Measurements from ENCODE around the gene KCNN3. TPM values are rescaled to one million over a fixed set of nuclear protein-coding genes. Genes with fewer than 3 reads are reported as not detected.

KCNN3 gene
- polyA plus RNA-seq, 1 donor from 2014 or later: 2.2 TPM

DNA sequence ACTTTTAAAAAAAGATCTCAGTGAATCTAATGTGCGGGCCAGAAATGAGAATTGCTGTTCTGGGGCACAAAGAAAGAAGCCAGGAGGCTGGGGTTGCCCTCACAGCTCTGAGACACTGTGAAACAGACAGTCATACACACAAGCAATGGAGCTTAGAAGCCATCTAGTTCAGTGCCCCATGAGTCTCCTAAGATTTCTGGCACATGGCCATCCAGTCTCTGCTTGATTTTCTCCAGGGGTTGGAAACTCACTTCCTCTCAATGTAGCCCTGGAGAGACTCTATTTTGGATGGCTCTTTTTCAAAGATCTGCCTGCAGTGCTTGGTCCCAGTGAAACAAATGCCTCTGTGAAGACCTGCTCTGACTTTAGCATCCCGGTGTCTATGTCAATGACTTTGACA is 38.6 kb downstream of the KCNN3 start:
- H3K36me3 ChIP-seq (ENCODE audit: insufficient read depth, low read length): no peaks in the 10 kb centered on the region
- H3K27me3 ChIP-seq (ENCODE audit: insufficient read depth, low read depth, low read length): no peaks in the 10 kb centered on the region
- no peak overlapping the region for H3K9ac ChIP-seq (ENCODE audit: low read length)
- H3K9me3 ChIP-seq (ENCODE audit: low read length): no peaks in the 10 kb centered on the region
- H4K20me1 ChIP-seq (ENCODE audit: insufficient read depth): no peaks in the 10 kb centered on the region
- no peak overlapping the region for H2AFZ ChIP-seq (ENCODE audit: low read depth, low read length)
- H3F3A ChIP-seq (ENCODE audit: insufficient read depth, low read length, poor library complexity, severe bottlenecking): no peaks in the 10 kb centered on the region
- no peak overlapping the region for H3K27ac ChIP-seq (ENCODE audit: low read length)
- no peaks in the 10 kb centered on the region for H3K79me2 ChIP-seq (replicated peaks; ENCODE audit: insufficient read depth, low read length)
- no peaks in the 10 kb centered on the region for H3K9me2 ChIP-seq (ENCODE audit: insufficient read depth, low read length)
- H3K4me2 ChIP-seq (ENCODE audit: low read length): no peak overlapping the region
- TF ChIP-seq TAF1 (IDR thresholded peaks at IDR 0.05; ENCODE audit: low read depth) (no peak), REST (IDR thresholded peaks at IDR 0.05; ENCODE audit: borderline replicate concordance) (no peak), CTCF (IDR thresholded peaks at IDR 0.05; ENCODE audit: poor library complexity, severe bottlenecking) (no peak), SMC3 (conservative IDR thresholded peaks at IDR 0.05; ENCODE audit: poor library complexity) (no peak), EZH2 (IDR thresholded peaks at IDR 0.05; ENCODE audit: borderline replicate concordance, insufficient read depth, low read length, poor library complexity, severe bottlenecking) (no peak), MXI1 (conservative IDR thresholded peaks at IDR 0.05; ENCODE audit: poor library complexity, severe bottlenecking) (no peak), EP300 (conservative IDR thresholded peaks at IDR 0.05; ENCODE audit: poor library complexity, severe bottlenecking) (no peak), RAD21 (conservative IDR thresholded peaks at IDR 0.05) (no peak), POLR2AphosphoS5 (IDR thresholded peaks at IDR 0.05) (no peak)
- H3K4me3 ChIP-seq (ENCODE audit: low read length): no peak overlapping the region

DNA sequence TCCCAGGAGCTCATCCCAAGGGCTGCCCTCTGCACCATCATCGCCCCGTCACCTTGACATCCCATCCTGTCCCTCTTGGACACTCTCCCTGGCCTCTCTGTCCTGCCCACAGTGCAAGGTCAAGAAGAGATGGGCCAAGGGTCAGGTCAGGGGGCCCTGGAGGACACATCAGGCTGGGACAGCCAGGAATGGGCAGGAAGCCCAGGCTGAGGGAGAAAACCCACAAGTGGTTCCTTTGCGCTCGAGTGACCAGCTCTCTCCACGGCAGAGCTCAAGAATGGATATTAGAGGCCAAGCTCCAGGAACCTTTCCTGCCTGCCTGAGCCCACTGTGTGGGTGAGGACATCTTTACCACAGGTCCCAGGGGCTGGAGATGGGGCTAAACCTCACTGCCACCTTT is 41.0 kb downstream of the KCNN3 start:
- Histone ChIP-seq H3F3A (ENCODE audit: insufficient read depth, low read length, poor library complexity, severe bottlenecking) (no peaks in the 10 kb centered on the region), H3K36me3 (ENCODE audit: insufficient read depth, low read length) (no peaks in the 10 kb centered on the region), H3K79me2 (replicated peaks; ENCODE audit: insufficient read depth, low read length) (no peaks in the 10 kb centered on the region), H4K20me1 (ENCODE audit: insufficient read depth) (no peaks in the 10 kb centered on the region), H3K9me2 (ENCODE audit: insufficient read depth, low read length) (no peaks in the 10 kb centered on the region), H3K27me3 (ENCODE audit: insufficient read depth, low read depth, low read length) (no peaks in the 10 kb centered on the region), H3K27ac (ENCODE audit: low read length) (no peak overlapping the region), H3K9me3 (ENCODE audit: low read length) (no peaks in the 10 kb centered on the region), H3K4me2 (ENCODE audit: low read length) (no peak overlapping the region), H3K4me3 (ENCODE audit: low read length) (no peak overlapping the region), H2AFZ (ENCODE audit: low read depth, low read length) (no peak overlapping the region), H3K9ac (ENCODE audit: low read length) (no peak overlapping the region)
- TF ChIP-seq TAF1 (IDR thresholded peaks at IDR 0.05; ENCODE audit: low read depth) (no peak), SMC3 (conservative IDR thresholded peaks at IDR 0.05; ENCODE audit: poor library complexity) (no peak), EZH2 (IDR thresholded peaks at IDR 0.05; ENCODE audit: borderline replicate concordance, insufficient read depth, low read length, poor library complexity, severe bottlenecking) (no peak), POLR2AphosphoS5 (IDR thresholded peaks at IDR 0.05) (no peak), REST (IDR thresholded peaks at IDR 0.05; ENCODE audit: borderline replicate concordance) (no peak), CTCF (IDR thresholded peaks at IDR 0.05; ENCODE audit: poor library complexity, severe bottlenecking) (no peak), MXI1 (conservative IDR thresholded peaks at IDR 0.05; ENCODE audit: poor library complexity, severe bottlenecking) (no peak), EP300 (conservative IDR thresholded peaks at IDR 0.05; ENCODE audit: poor library complexity, severe bottlenecking) (no peak), RAD21 (conservative IDR thresholded peaks at IDR 0.05) (no peak)
